Keratinocyte (primary cell): Measurements from ENCODE around the gene GPR153. TPM values are rescaled to one million over a fixed set of nuclear protein-coding genes. Genes with fewer than 3 reads are reported as not detected.
A peak's percentile ranks its signal among the peaks of the same experiment; 100 is the strongest.

Experiments used
- DNase-seq: peaks from one replicate; pipeline ENCODE4 v3.0.0-alpha.2; 2011; ENCODE audit warnings: low read depth, missing footprints, low spot score
- FAIRE-seq: peaks from 2 replicates; lab custom pipeline; 2011; peaks lifted over from hg19 to GRCh38; lab: Jason Lieb, UNC
- H2AFZ ChIP-seq: 2 replicates; pipeline ENCODE4 v1.6.0; 2012; ENCODE audit warnings: low read length, control low read depth, inconsistent platforms; ENCODE audit not compliant: control insufficient read depth
- H3K27ac ChIP-seq: 2 replicates; pipeline ENCODE4 v1.5.1; 2011; ENCODE audit warnings: low read length; ENCODE audit not compliant: control insufficient read depth, insufficient read depth
- H3K27me3 ChIP-seq: 3 replicates; pipeline ENCODE4 v1.6.0; 2011; ENCODE audit warnings: low read length; ENCODE audit not compliant: control insufficient read depth, insufficient read depth; ENCODE audit errors: extremely low read depth
- H3K36me3 ChIP-seq, 2 experiments: 2 replicates in 1 of 2; 3 replicates in 1 of 2; pipeline ENCODE4 v1.5.1; 2011; ENCODE audit warnings: low read length in 2 of 2, mild to moderate bottlenecking in 1 of 2; ENCODE audit not compliant: control insufficient read depth in 2 of 2, insufficient read depth in 2 of 2; ENCODE audit errors: extremely low read depth in 1 of 2
- H3K4me1 ChIP-seq: 3 replicates; pipeline ENCODE4 v1.5.1; 2011; ENCODE audit warnings: low read length; ENCODE audit not compliant: control insufficient read depth, insufficient read depth; ENCODE audit errors: extremely low read depth
- H3K4me2 ChIP-seq: 3 replicates; pipeline ENCODE4 v1.6.0; 2011; ENCODE audit warnings: low read depth, low read length; ENCODE audit not compliant: control insufficient read depth, insufficient read depth; ENCODE audit errors: extremely low read depth
- H3K4me3 ChIP-seq, 3 experiments: fragments of 200-600 bp in 1 of 3; sonication (generic) in 1 of 3; 2 replicates in 2 of 3; 3 replicates in 1 of 3; pipeline ENCODE4 v1.5.1; 2011 to 2016; ENCODE audit warnings: low read length in 3 of 3, mild to moderate bottlenecking in 3 of 3, control low read depth in 2 of 3, inconsistent platforms in 1 of 3, low read depth in 1 of 3, mixed read lengths in 1 of 3, mixed run types in 1 of 3, moderate library complexity in 1 of 3; ENCODE audit not compliant: control insufficient read depth in 2 of 3, insufficient read depth in 2 of 3; ENCODE audit errors: extremely low read depth in 1 of 3
- H3K79me2 ChIP-seq: 2 replicates; pipeline ENCODE4 v1.6.0; 2012; ENCODE audit warnings: low read length; ENCODE audit not compliant: control insufficient read depth, insufficient read depth
- H3K9ac ChIP-seq: 3 replicates; pipeline ENCODE4 v1.6.0; 2011; ENCODE audit warnings: low read length; ENCODE audit not compliant: control insufficient read depth, insufficient read depth; ENCODE audit errors: extremely low read depth
- H3K9me1 ChIP-seq: 3 replicates; pipeline ENCODE4 v1.6.0; 2011; ENCODE audit warnings: low read length; ENCODE audit not compliant: control insufficient read depth, insufficient read depth; ENCODE audit errors: extremely low read depth
- H3K9me3 ChIP-seq: 2 replicates; pipeline ENCODE4 v1.5.1; 2012; ENCODE audit warnings: low read depth, low read length; ENCODE audit not compliant: control insufficient read depth
- H4K20me1 ChIP-seq: 3 replicates; pipeline ENCODE4 v1.6.0; 2011; ENCODE audit warnings: low read length; ENCODE audit not compliant: control insufficient read depth, insufficient read depth; ENCODE audit errors: extremely low read depth
- EZH2 ChIP-seq: IDR thresholded peaks from one replicate; pipeline ENCODE4 v1.6.1; 2012; ENCODE audit warnings: inconsistent platforms, mild to moderate bottlenecking, low read length, moderate library complexity
- dilution Hi-C: fragments of 300-500 bp; cut with MboI; formaldehyde crosslinking; loops from one replicate; pipeline ENCODE4 v1.7.0; 2020; ENCODE audit warnings: low sequenced_read_pairs; ENCODE audit not compliant: extremely low pct_ligation_motif_present
- polyA plus RNA-seq, 5 experiments: library from polyadenylated mRNA; depleted of rRNA in 3 of 5; stranded (reverse) in 3 of 5; stranded (forward) in 1 of 5; unstranded in 1 of 5; fragments of >200 nt; gene quantifications; 1 replicate in 1 of 5; 2 replicates in 3 of 5; 3 replicates in 1 of 5; pipeline versions ENCODE4 v1.2.1 to v1.2.3, GENCODE V29; 2011 to 2012; ENCODE audit warnings: missing spikeins in 2 of 5, low read depth in 1 of 5, low replicate concordance in 1 of 5
- TF ChIP-seq, protein P1 (sequence below), 3 experiments: IDR thresholded peaks in 1 of 3; conservative IDR thresholded peaks in 1 of 3; optimal IDR thresholded peaks in 1 of 3; 2 replicates in 2 of 3; 3 replicates in 1 of 3; pipeline versions ENCODE3 to v1.5.1; 2011; ENCODE audit warnings: low read length in 3 of 3, mild to moderate bottlenecking in 3 of 3, moderate library complexity in 2 of 3, control low read depth in 1 of 3, inconsistent platforms in 1 of 3; ENCODE audit not compliant: insufficient read depth in 2 of 3; ENCODE audit errors: extremely low read depth in 1 of 3

GPR153 gene
- polyA plus RNA-seq, 1 donor (not counting 4 experiments of a cell fraction or from before 2014, with no cell fraction given) = 7.2 TPM

DNA sequence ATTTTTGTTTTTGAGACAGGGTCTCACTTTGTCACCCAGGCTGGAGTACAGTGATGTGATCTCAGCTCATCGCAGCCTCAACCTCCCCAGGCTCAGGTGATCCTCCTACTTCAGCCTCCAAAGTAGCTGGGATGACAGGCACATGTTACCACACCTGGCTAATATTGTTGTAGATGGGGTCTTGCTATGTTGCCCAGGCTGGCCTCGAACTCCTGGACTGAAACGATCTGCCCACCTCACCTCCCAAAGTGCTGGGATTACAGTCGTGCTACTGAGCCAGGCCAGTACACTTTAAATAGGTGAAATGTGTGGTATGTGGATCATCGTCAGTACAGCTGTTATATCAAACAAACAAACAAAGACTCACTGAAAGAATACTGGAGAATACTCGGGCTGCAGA is 35.0 kb upstream of the GPR153 start:
- H3K9ac ChIP-seq = no peak overlapping the region
- TF ChIP-seq, protein P1, sequence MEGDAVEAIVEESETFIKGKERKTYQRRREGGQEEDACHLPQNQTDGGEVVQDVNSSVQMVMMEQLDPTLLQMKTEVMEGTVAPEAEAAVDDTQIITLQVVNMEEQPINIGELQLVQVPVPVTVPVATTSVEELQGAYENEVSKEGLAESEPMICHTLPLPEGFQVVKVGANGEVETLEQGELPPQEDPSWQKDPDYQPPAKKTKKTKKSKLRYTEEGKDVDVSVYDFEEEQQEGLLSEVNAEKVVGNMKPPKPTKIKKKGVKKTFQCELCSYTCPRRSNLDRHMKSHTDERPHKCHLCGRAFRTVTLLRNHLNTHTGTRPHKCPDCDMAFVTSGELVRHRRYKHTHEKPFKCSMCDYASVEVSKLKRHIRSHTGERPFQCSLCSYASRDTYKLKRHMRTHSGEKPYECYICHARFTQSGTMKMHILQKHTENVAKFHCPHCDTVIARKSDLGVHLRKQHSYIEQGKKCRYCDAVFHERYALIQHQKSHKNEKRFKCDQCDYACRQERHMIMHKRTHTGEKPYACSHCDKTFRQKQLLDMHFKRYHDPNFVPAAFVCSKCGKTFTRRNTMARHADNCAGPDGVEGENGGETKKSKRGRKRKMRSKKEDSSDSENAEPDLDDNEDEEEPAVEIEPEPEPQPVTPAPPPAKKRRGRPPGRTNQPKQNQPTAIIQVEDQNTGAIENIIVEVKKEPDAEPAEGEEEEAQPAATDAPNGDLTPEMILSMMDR (optimal IDR thresholded peaks at IDR 0.05 in 1 of 3, IDR thresholded peaks at IDR 0.05 in 1 of 3, conservative IDR thresholded peaks at IDR 0.05 in 1 of 3; ENCODE audit: extremely low read depth in 1 of 3, insufficient read depth in 2 of 3, low read length in 3 of 3) = no peak
- TF ChIP-seq EZH2 = no peak
- H3K9me3 ChIP-seq = no peaks in the 10 kb centered on the region
- FAIRE-seq (no peak), DNase-seq (no peak)
- H3K4me3 ChIP-seq = no peak overlapping the region
- dilution Hi-C loops = no loop called here
- H3K4me1 ChIP-seq = peaks cover 26% of the 10 kb centered on the region
- peaks cover 33 to 40% of the 10 kb centered on the region in 2 experiments for H3K36me3 ChIP-seq
- H2AFZ ChIP-seq = no peak overlapping the region
- no peak overlapping the region for H3K27ac ChIP-seq
- H4K20me1 ChIP-seq = no peaks in the 10 kb centered on the region
- H3K4me2 ChIP-seq = no peak overlapping the region
- no peaks in the 10 kb centered on the region for H3K27me3 ChIP-seq
- H3K79me2 ChIP-seq = peaks cover 11% of the 10 kb centered on the region
- no peaks in the 10 kb centered on the region for H3K9me1 ChIP-seq

DNA sequence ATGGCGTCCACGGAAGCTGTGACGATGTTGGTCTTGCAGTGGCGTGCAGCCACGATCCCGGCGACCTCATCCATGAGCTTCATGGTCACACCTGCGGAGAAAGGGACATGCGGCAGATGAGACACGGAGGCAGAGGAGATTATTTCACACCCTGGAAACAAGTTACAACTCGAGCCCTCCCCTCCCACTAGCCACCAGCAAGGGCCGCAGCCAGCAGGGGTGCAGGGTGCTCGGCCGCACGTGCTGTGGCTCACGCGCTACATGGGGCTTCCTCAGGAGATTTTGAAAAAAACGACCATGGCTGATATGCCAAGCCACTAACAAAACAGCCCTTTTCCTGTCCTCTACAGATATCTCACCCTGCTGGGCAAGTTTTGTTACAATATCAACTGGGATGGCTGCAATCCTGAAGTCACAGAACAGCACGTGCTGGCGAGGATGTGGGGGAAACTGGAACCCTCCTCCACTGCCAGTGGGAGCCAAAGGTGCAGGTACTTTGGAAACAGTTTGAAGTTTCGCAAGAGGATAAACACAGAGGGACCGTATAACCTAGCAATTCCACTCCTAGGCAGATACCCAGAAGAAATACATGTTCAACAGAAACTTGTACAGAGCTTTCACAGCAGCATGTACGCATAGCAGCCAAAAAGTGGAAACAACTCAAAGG is 34.1 kb upstream of the GPR153 start:
- no peak overlapping the region for H3K4me3 ChIP-seq
- H3K9me1 ChIP-seq = no peaks in the 10 kb centered on the region
- H3K36me3 ChIP-seq = peaks cover 37 to 41% of the 10 kb centered on the region in 2 experiments
- no peak overlapping the region for H3K4me2 ChIP-seq
- no peak for FAIRE-seq
- H3K4me1 ChIP-seq = peaks cover 17% of the 10 kb centered on the region
- H3K27me3 ChIP-seq = no peaks in the 10 kb centered on the region
- H2AFZ ChIP-seq = no peak overlapping the region
- peaks cover 9% of the 10 kb centered on the region for H3K79me2 ChIP-seq
- H4K20me1 ChIP-seq = no peaks in the 10 kb centered on the region
- no peak overlapping the region for H3K9ac ChIP-seq
- dilution Hi-C loops = no loop called here
- no peaks in the 10 kb centered on the region for H3K9me3 ChIP-seq
- TF ChIP-seq, protein P1 (optimal IDR thresholded peaks at IDR 0.05 in 1 of 3, IDR thresholded peaks at IDR 0.05 in 1 of 3, conservative IDR thresholded peaks at IDR 0.05 in 1 of 3; ENCODE audit: extremely low read depth in 1 of 3, insufficient read depth in 2 of 3, low read length in 3 of 3) = no peak
- H3K27ac ChIP-seq = peak overlapping the region; percentile 31
- no peak for DNase-seq
